ENCODE data around the gene FIS1. TPM values are rescaled to one million over a fixed set of nuclear protein-coding genes. Genes with fewer than 3 reads are reported as not detected.

The FIS1 gene
- total and polyA plus RNA-seq, 2 donors (not counting 1 experiment from before 2014, with no cell fraction given), result 95.5 to 245 TPM

- H3K79me2 ChIP-seq (ENCODE audit: control insufficient read depth, insufficient read depth, low read length), result no peaks in the 10 kb centered on the region
- Mint-ChIP-seq H3K27me3 (peaks cover 19% of the 10 kb centered on the region), H3K9me3 (ENCODE audit: insufficient read depth) (no peaks in the 10 kb centered on the region), H3K27ac (no peak overlapping the region), H3K4me3 (no peak overlapping the region), H3K4me1 (peaks cover 6% of the 10 kb centered on the region)
- peaks cover 0 to 4% of the 10 kb centered on the region in 2 donors for H3K4me1 ChIP-seq (ENCODE audit: control insufficient read depth in 2 of 2, insufficient read depth in 2 of 2, low read length in 2 of 2)
- no peaks in the 10 kb centered on the region for H3K36me3 ChIP-seq (replicated peaks in 1 of 2; ENCODE audit: control extremely low read depth in 1 of 2, control insufficient read depth in 1 of 2, extremely low read depth in 1 of 2, insufficient read depth in 2 of 2, low read length in 1 of 2)
- no peak for ATAC-seq (ENCODE audit: low read depth)
- H2AFZ ChIP-seq (ENCODE audit: insufficient read depth, low read depth, low read length, poor library complexity, severe bottlenecking), result no peak overlapping the region
- POLR2A ChIA-PET, result no interaction called here
- intact Hi-C loops (cut with micrococcal nuclease), result no loop called here
- no peaks in the 10 kb centered on the region for H4K20me1 ChIP-seq (ENCODE audit: control insufficient read depth, insufficient read depth, low read length, poor library complexity, severe bottlenecking)
- no peaks in the 10 kb centered on the region for H3K27me3 ChIP-seq (replicated peaks in 1 of 4; ENCODE audit: control extremely low read depth in 1 of 4, control insufficient read depth in 3 of 4, insufficient read depth in 4 of 4, low read length in 3 of 4)
- 94% methylated on average over 23 of the region's 24 CpGs for WGBS (ENCODE audit: insufficient coverage)
- H3K4me3 ChIP-seq (ENCODE audit: control extremely low read depth in 1 of 5, extremely low read depth in 1 of 5, insufficient read depth in 1 of 5, low read depth in 2 of 5, low read length in 4 of 5), result no peak overlapping the region
- no peak overlapping the region for H3K9ac ChIP-seq (ENCODE audit: low read length)
- H3K4me2 ChIP-seq (replicated peaks; ENCODE audit: low read depth, low read length, poor library complexity, severe bottlenecking), result no peak overlapping the region
- CTCF ChIA-PET, result interaction anchor here (1.3 kb wide), 1 partner anchor 134 kb away, joined by 6 read pairs; no protein-coding TSS in a partner anchor
- TF ChIP-seq CTCF (IDR thresholded peaks at IDR 0.05) (no peak), EZH2 (IDR thresholded peaks at IDR 0.05; ENCODE audit: borderline replicate concordance, insufficient read depth, low read depth, low read length, poor library complexity, severe bottlenecking) (no peak)
- DNase-seq, result no peak
- H3K9me3 ChIP-seq (ENCODE audit: control extremely low read depth in 1 of 3, control insufficient read depth in 2 of 3, insufficient read depth in 1 of 3, low read length in 2 of 3), result no peaks in the 10 kb centered on the region
- no peak overlapping the region for H3K27ac ChIP-seq (ENCODE audit: low read length in 2 of 2)
Observed at GRCh38 chr7:101278461-101279292, 33.8 kb upstream of the FIS1 start.

GRCh38 chr7:101277155-101277554 is 32.3 kb upstream of the FIS1 start:
- POLR2A ChIA-PET, result no interaction called here
- Histone ChIP-seq H3K36me3 (replicated peaks in 1 of 2; ENCODE audit: control extremely low read depth in 1 of 2, control insufficient read depth in 1 of 2, extremely low read depth in 1 of 2, insufficient read depth in 2 of 2, low read length in 1 of 2) (no peaks in the 10 kb centered on the region), H3K79me2 (ENCODE audit: control insufficient read depth, insufficient read depth, low read length) (no peaks in the 10 kb centered on the region), H3K4me2 (replicated peaks; ENCODE audit: low read depth, low read length, poor library complexity, severe bottlenecking) (no peak overlapping the region), H3K9me3 (ENCODE audit: control extremely low read depth in 1 of 3, control insufficient read depth in 2 of 3, insufficient read depth in 1 of 3, low read length in 2 of 3) (no peaks in the 10 kb centered on the region), H3K27me3 (replicated peaks in 1 of 4; ENCODE audit: control extremely low read depth in 1 of 4, control insufficient read depth in 3 of 4, insufficient read depth in 4 of 4, low read length in 3 of 4) (no peaks in the 10 kb centered on the region), H3K4me1 (ENCODE audit: control insufficient read depth in 2 of 2, insufficient read depth in 2 of 2, low read length in 2 of 2) (no peaks in the 10 kb centered on the region), H4K20me1 (ENCODE audit: control insufficient read depth, insufficient read depth, low read length, poor library complexity, severe bottlenecking) (no peaks in the 10 kb centered on the region), H3K9ac (ENCODE audit: low read length) (no peak overlapping the region), H2AFZ (ENCODE audit: insufficient read depth, low read depth, low read length, poor library complexity, severe bottlenecking) (no peak overlapping the region), H3K27ac (ENCODE audit: low read length in 2 of 2) (no peak overlapping the region), H3K4me3 (ENCODE audit: control extremely low read depth in 1 of 5, extremely low read depth in 1 of 5, insufficient read depth in 1 of 5, low read depth in 2 of 5, low read length in 4 of 5) (no peak overlapping the region)
- Mint-ChIP-seq H3K9me3 (ENCODE audit: insufficient read depth) (no peaks in the 10 kb centered on the region), H3K27me3 (peaks cover 25% of the 10 kb centered on the region), H3K4me1 (no peaks in the 10 kb centered on the region), H3K4me3 (no peak overlapping the region), H3K27ac (no peak overlapping the region)
- intact Hi-C loops (cut with micrococcal nuclease), result no loop called here
- ATAC-seq (ENCODE audit: low read depth) (no peak), DNase-seq (no peak)
- WGBS (ENCODE audit: insufficient coverage), result 92% methylated on average over 9 of the region's 9 CpGs
- CTCF ChIA-PET, result no interaction called here
- TF ChIP-seq EZH2 (IDR thresholded peaks at IDR 0.05; ENCODE audit: borderline replicate concordance, insufficient read depth, low read depth, low read length, poor library complexity, severe bottlenecking), result no peak
- TF ChIP-seq CTCF (IDR thresholded peaks at IDR 0.05), result no peak
